T1000 (cell line): ENCODE results near the gene KLHL11.

Experiments used
- DNase-seq: peaks from one replicate; lab custom pipeline; 2025; ENCODE audit warnings: mixed read lengths; lab: John Stamatoyannopoulos, UW

KLHL11 gene

GRCh38 chr17:41810659-41811548 is 54.3 kb downstream of the KLHL11 start:
- DNase-seq = no peak

GRCh38 chr17:41806685-41807445 is 58.4 kb downstream of the KLHL11 start:
- no peak for DNase-seq
